ENCODE measurements around the gene MVB12B. TPM values are rescaled to one million over a fixed set of nuclear protein-coding genes. Genes with fewer than 3 reads are reported as not detected.

The MVB12B gene
- total and polyA plus RNA-seq, 8 donors, result 2.3 to 21.9 (median 6.4) TPM

DNA sequence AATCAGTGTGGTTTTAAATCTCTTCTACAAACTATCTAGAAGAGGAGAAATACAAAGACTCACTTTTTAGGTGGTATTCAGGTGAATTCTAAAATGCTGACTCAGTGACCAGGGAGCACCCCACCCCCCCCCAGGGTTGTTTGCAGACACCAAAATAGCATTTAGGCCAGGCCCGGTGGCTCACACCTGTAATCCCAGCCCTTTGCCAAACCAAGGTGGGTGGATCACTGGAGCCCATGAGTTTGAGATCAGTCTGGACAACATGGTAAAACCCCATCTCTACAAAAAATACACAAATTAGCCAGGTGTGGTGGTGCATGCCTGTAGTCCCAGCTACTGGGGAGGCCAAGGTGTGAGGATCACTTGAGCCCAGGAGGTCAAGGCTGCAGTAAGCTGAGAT is 168.1 kb downstream of the MVB12B start:
- Histone ChIP-seq H3K4me1 (peaks cover 11 to 43% (median 31%) of the 10 kb centered on the region in 4 donors), H3K9me3 (no peaks in the 10 kb centered on the region), H3K27me3 (peaks cover 0 to 1% (median 0%) of the 10 kb centered on the region in 3 donors), H3K27ac (no peak overlapping the region), H3K36me3 (peaks cover 0 to 7% (median 0%) of the 10 kb centered on the region in 4 donors), H3K4me3 (no peak overlapping the region)
- no peak for DNase-seq
- 45 to 64% (median 63%) methylated on average over 1 of the region's 1 CpG for WGBS, 5 donors
- intact Hi-C loops (cut with DNase I; ENCODE audit: low total_unique reads), result loop anchor here (10.0 kb wide), 1 partner anchor 190 kb away; no protein-coding TSS in a partner anchor
- TF ChIP-seq, protein P1, sequence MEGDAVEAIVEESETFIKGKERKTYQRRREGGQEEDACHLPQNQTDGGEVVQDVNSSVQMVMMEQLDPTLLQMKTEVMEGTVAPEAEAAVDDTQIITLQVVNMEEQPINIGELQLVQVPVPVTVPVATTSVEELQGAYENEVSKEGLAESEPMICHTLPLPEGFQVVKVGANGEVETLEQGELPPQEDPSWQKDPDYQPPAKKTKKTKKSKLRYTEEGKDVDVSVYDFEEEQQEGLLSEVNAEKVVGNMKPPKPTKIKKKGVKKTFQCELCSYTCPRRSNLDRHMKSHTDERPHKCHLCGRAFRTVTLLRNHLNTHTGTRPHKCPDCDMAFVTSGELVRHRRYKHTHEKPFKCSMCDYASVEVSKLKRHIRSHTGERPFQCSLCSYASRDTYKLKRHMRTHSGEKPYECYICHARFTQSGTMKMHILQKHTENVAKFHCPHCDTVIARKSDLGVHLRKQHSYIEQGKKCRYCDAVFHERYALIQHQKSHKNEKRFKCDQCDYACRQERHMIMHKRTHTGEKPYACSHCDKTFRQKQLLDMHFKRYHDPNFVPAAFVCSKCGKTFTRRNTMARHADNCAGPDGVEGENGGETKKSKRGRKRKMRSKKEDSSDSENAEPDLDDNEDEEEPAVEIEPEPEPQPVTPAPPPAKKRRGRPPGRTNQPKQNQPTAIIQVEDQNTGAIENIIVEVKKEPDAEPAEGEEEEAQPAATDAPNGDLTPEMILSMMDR (IDR thresholded peaks at IDR 0.05), result no peak
- TF ChIP-seq POLR2A (IDR thresholded peaks at IDR 0.05) (no peak), EP300 (IDR thresholded peaks at IDR 0.05) (no peak)

DNA sequence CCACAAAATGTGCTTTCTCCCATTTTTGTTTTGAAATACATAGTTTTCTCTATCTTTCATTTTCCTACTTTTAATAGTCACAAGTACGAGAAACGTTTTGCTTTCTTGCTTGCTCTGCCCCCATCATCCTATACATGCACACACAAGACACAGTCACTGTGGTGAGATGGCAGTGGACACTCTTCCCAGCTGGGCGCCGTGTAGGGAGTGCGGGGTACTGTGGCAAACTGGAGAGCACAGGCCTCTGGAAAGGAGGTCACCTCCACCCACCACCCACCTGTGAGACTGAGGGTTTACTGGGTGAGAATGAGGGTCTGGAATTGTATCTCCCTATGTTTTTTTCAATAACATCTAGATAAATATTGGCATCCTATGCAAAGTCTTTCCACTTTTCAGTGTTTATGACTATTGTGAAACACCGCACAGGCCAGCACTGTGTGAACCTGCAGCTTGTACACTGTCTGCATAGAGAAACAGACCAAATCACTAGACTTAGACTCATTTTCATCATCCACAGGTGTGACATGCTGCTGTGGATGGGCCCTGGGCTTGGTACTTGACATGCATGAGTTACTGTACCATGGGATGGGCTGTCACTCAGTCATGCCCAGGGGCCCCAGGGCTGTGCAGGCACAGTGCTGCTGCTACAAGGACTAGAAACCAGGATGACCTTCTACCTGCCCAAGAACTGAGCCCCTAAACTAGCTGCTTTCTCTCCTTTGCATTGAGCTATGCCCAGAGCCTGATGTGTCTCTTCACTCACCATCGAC is 169.0 kb downstream of the MVB12B start:
- 86 to 96% (median 92%) methylated on average over 7 of the region's 7 CpGs for WGBS, 5 donors
- intact Hi-C loops (cut with DNase I; ENCODE audit: low total_unique reads), result loop anchor here (10.0 kb wide), 1 partner anchor 191 kb away; no protein-coding TSS in a partner anchor
- Histone ChIP-seq H3K36me3 (peaks cover 0 to 7% (median 0%) of the 10 kb centered on the region in 4 donors), H3K27me3 (peaks cover 0 to 10% (median 0%) of the 10 kb centered on the region in 3 donors), H3K27ac (no peak overlapping the region), H3K9me3 (no peaks in the 10 kb centered on the region), H3K4me1 (peaks cover 19 to 43% (median 36%) of the 10 kb centered on the region in 4 donors), H3K4me3 (no peak overlapping the region)
- DNase-seq, result no peak
- TF ChIP-seq, protein P1 (IDR thresholded peaks at IDR 0.05), result no peak

DNA sequence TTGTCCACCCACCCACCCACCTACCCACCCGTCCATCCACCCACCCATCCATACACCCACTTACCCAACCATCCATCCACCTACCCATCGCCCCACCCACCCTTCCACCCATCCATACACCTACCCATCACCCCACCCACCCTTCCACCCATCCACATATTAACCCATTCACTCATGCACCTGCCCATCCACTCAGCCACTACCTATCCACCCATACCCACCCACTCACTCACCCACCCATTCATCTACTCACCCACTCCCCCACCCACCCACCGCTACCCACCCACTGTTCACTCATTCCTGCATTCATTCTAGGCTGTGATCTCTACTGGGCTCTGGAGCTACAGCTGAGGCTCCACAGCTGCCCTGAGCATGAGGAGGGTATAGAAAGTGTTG is 169.6 kb downstream of the MVB12B start:
- Histone ChIP-seq H3K36me3 (peaks cover 0 to 7% (median 0%) of the 10 kb centered on the region in 4 donors), H3K27me3 (peaks cover 0 to 12% (median 0%) of the 10 kb centered on the region in 3 donors), H3K4me3 (no peak overlapping the region), H3K9me3 (no peaks in the 10 kb centered on the region), H3K27ac (no peak overlapping the region), H3K4me1 (peaks cover 25 to 43% (median 39%) of the 10 kb centered on the region in 4 donors)
- 86 to 100% (median 97%) methylated on average over 3 of the region's 3 CpGs for WGBS, 5 donors
- intact Hi-C loops (cut with DNase I; ENCODE audit: low total_unique reads), result loop anchor here (10.0 kb wide), 1 partner anchor 191 kb away; no protein-coding TSS in a partner anchor
- no peak for DNase-seq
- TF ChIP-seq, protein P1 (IDR thresholded peaks at IDR 0.05), result no peak

DNA sequence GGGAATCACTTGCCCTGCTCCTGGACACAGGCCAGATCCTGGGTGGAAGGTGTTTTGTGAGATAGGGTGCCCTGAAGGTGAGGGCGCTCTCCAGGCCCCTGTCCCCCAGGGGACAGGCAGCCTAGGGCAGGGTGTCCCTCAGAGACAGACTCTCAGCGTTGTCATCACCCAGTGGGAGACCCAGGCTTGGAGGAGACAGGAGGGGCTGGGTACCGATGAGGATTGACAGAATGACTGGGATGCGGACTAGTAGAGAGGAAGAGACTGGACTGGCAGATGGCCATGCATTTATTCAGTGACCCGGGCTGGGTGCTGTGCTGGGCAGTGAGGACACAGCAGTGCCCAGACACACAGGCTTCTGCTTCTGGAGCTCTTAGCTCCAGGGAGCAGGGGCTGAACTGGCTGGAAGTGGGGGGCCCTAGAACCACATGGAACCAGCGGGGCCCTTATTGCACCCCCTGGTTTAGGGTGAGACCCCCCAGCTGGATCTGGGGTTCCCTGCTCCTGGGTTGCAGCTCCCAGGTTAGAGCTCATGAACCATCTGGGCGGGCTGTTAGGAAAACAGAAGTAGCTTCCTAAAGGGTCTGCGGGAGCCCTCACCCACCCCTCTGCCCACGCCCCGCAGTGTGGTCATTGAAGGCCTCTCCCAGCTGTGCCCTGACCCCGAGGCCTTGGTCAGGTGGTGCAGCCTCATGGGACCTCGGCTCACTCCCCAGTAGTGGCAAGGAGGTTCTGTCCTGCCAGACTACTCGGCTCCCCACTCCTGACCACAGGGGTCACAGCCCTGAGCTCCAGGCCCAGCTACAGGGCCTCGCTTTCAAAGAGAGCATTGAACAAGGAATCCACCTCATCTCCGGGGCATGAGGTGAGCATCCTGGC is 170.4 kb downstream of the MVB12B start:
- Histone ChIP-seq H3K36me3 (peaks cover 0 to 7% (median 0%) of the 10 kb centered on the region in 4 donors), H3K4me1 (peaks cover 25 to 45% (median 41%) of the 10 kb centered on the region in 4 donors), H3K9me3 (no peaks in the 10 kb centered on the region), H3K27ac (peak overlapping the region in 1 of 5 donors; percentile 82), H3K4me3 (no peak overlapping the region), H3K27me3 (peaks cover 0 to 12% (median 0%) of the 10 kb centered on the region in 3 donors)
- intact Hi-C loops (cut with DNase I; ENCODE audit: low total_unique reads), result loop anchor here (10.0 kb wide), 1 partner anchor 192 kb away; no protein-coding TSS in a partner anchor
- DNase-seq, result no peak
- TF ChIP-seq POLR2AphosphoS5 (IDR thresholded peaks at IDR 0.05) (no peak), POLR2A (IDR thresholded peaks at IDR 0.05) (no peak), EP300 (IDR thresholded peaks at IDR 0.05) (no peak)
- TF ChIP-seq, protein P1 (IDR thresholded peaks at IDR 0.05), result no peak
- WGBS, 5 donors, result 84 to 90% (median 88%) methylated on average over 11 to 15 of the region's 15 CpGs
